Spinal cord (tissue), 10 donors: ENCODE data around the gene CFAP74. TPM values are rescaled to one million over a fixed set of nuclear protein-coding genes. Genes with fewer than 3 reads are reported as not detected.
A peak's percentile ranks its signal among the peaks of the same experiment; 100 is the strongest.

Experiments
- DNase-seq, 6 donors: peaks; one replicate each; pipeline versions ENCODE4 v3.0.0 to v3.0.0-alpha.2; 2013 to 2015; ENCODE audit warnings: low spot score in 6 of 6, low read depth in 4 of 6
- H3K27ac ChIP-seq: one replicate; pipeline ENCODE4 v1.5.1; 2013; ENCODE audit warnings: low read depth, low read length, control low read depth
- H3K27me3 ChIP-seq: one replicate; pipeline ENCODE4 v1.6.1; 2013; ENCODE audit warnings: low read length; ENCODE audit not compliant: control insufficient read depth, insufficient read depth
- H3K36me3 ChIP-seq: one replicate; pipeline ENCODE4 v1.6.1; 2013; ENCODE audit warnings: low read length; ENCODE audit not compliant: control insufficient read depth, insufficient read depth
- H3K4me1 ChIP-seq: one replicate; pipeline ENCODE4 v1.6.1; 2013; ENCODE audit warnings: low read length; ENCODE audit not compliant: control insufficient read depth, insufficient read depth
- H3K4me3 ChIP-seq: one replicate; pipeline ENCODE4 v1.5.1; 2013; ENCODE audit warnings: low read depth, low read length, control low read depth
- H3K9me3 ChIP-seq: one replicate; pipeline ENCODE4 v1.6.1; 2013; ENCODE audit warnings: low read length; ENCODE audit not compliant: control insufficient read depth, insufficient read depth
- WGBS: methylation state at CpG from one replicate; pipeline ENCODE4 v1.1.5; 2013; ENCODE audit warnings: missing lambda C conversion rate; ENCODE audit not compliant: insufficient coverage; 5-methylcytosine and 5-hydroxymethylcytosine counted together
- polyA plus RNA-seq, 2 donors: library from polyadenylated mRNA; unstranded; fragments of 120-200 nt; gene quantifications; one replicate each; pipeline ENCODE4 v1.2.1, GENCODE V29; 2013; ENCODE audit not compliant: insufficient read length in 2 of 2
- total RNA-seq, 2 donors: library from RNA; depleted of rRNA in 1 of 2; stranded (reverse); fragments of 120-200 nt in 1 of 2; fragments of >200 nt in 1 of 2; gene quantifications; one replicate each; pipeline versions ENCODE4 v1.2.3 to v1.2.4, GENCODE V29; 2013 to 2014
- donor health status: healthy.

The CFAP74 gene
- total and polyA plus RNA-seq, 4 donors = 0.59 to 5.6 (median 4.6) TPM

DNA sequence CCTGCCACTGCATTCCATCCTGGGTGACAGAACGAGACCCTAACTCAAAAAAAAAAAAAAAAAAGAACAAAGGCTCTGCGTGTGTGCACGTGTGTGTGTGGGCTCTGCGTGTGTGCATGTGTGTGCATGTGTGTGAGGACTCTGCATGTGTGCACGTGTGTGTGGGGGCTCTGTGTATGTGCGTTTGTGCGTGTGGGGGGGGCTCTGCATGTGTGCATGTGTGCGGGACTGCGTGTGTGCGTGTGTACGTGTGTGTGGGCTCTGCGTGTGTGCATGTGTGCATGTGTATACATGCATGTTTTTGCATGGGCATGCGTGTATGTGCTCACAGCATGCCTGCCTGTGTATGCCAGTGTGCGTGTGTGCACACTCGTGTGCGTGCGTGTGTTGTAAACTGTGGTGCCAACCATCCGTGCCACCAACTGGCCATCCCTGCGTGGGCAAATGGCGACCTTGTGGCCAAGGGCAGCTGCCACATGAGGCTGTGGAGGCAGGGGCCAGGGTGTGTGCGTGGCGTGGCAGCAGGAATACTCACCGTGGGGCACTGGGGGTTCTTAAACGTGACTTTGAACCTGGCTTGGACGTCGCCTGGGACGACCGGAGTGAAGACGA is 57.7 kb downstream of the CFAP74 start:
- no peak overlapping the region for H3K27ac ChIP-seq
- H3K4me3 ChIP-seq = no peak overlapping the region
- peaks cover 2% of the 10 kb centered on the region for H3K27me3 ChIP-seq
- peaks cover 3% of the 10 kb centered on the region for H3K36me3 ChIP-seq
- WGBS = 92% methylated on average over 27 of the region's 29 CpGs
- no peaks in the 10 kb centered on the region for H3K9me3 ChIP-seq
- H3K4me1 ChIP-seq = peaks cover 18% of the 10 kb centered on the region
- DNase-seq = no peak

DNA sequence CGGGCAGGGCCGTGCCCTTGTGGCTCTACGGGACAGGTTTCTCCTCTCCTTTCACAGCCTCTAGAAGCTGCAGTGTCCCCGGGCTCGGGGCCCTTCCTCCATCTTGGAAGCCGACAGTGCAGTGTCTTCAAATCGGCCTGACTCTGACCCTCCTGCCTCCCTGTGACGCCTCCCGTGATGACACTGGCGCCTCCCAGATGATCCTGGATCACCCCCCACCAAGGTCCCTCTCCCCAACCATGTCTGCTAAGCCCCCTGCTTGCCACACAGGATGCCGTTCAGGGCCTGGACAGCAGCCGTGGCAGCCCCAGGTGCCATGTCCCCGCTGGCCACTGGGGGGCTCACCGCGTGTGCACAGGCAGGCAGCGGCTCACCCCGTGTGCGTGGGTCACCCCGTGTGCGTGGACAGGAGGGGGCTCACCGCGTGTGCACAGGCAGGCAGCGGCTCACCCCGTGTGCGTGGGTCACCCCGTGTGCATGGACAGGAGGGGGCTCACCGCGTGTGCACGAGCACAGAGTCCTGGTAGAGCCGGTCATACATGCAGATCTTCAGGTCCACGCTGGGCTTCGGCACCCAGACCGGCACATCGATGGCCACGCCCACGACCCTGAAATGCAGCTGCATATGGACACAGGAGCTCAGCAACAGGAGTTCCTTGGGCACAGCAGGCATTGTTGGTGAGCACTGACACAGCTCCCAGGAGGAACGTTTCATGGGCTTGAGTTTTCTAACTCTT is 59.6 kb downstream of the CFAP74 start:
- Histone ChIP-seq H3K4me3 (no peak overlapping the region), H3K4me1 (peaks cover 18% of the 10 kb centered on the region), H3K27ac (no peak overlapping the region), H3K36me3 (peaks cover 5% of the 10 kb centered on the region), H3K27me3 (peaks cover 2% of the 10 kb centered on the region), H3K9me3 (no peaks in the 10 kb centered on the region)
- WGBS = 17% methylated on average over 37 of the region's 37 CpGs
- peak in 2 of 6 donors; percentile 53 to 68 for DNase-seq

DNA sequence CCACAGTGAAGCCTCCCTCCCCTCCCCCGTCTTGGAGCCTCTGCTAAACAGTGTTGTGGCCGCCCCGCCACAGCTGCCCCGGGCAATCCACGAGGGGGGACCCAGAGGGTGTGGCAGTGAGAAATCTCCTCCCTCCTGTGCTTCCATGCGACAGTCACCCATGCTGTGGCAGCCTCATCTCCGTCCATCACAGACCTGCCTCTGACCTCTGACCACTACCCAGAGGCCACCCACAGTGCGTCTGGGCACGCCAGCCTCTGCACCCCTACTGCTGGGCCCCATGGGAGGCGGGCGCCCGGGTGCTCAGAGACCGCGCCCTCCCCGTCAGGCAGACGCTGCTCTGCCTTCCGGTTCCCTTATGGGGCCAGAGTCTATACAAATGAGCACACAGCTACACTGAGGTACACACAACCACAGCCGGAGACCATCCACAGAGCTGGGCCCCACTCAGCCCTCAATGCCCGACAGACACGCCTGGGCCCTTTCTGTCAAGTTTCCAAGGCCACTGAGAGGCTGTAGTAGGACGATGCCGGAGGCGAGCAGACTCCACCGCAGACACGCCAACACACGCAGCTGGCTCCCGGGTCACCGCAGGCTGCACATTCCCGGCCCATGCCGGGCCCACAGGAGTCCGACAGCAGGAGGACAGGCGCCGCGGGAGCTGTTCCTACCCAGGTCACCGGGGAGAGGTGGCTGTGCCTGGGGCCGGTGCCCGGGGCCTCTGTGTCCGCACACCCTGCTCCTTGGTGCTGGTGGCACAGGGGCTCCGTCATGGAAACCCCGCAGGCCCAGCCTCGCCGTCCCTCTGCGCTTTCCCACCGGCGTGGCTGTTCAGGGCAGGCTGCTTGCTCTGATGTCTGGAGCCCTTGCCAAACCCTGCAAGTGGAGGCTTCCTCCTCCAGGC is 60.6 kb downstream of the CFAP74 start:
- no peak overlapping the region for H3K27ac ChIP-seq
- peaks cover 5% of the 10 kb centered on the region for H3K36me3 ChIP-seq
- H3K4me3 ChIP-seq = no peak overlapping the region
- peaks cover 18% of the 10 kb centered on the region for H3K4me1 ChIP-seq
- H3K9me3 ChIP-seq = no peaks in the 10 kb centered on the region
- H3K27me3 ChIP-seq = peaks cover 2% of the 10 kb centered on the region
- 82% methylated on average over 45 of the region's 45 CpGs for WGBS
- DNase-seq = no peak

DNA sequence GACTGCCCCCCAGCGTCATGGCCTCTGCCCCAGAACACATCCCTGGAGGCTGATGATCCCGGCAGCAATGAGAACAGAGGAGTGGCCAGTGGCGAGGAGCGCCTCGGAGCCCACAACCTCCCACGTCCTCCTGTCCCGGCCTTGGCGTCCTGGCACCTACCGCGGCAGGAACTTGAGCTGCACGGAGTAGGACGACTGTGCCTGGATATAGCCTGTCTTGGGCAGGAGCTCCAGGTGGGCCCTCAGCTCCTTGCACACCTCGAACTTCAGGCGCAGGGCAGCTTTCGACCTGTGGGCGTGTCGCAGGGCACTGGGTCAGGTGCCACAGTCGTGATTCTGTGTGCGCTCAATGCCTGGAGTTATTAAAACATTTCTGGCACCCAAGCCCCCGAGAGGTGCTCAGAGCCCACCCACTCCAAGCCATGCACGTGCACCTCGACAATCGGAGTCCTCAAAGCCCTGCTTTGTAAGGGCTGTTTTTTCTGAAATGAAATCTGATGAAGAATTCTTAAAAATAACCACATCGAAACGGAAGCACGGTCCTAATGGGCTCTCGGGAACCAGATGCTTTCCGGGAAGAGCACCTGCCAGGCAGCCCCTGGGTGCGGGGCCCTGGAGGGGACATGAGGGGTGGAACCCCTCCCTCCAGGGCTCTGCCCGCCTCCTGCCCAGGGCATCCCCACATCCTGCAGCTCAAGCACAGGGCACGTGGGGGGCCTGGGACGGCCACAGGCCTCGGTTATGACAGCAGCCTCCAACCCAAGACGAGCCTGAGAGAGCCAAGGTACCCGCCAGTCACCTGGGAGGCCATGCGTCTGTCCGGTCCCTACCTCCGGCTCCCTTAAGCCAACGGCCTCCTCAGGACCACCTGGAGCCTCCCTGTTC is 61.5 kb downstream of the CFAP74 start:
- 87% methylated on average over 31 of the region's 39 CpGs for WGBS
- no peak overlapping the region for H3K4me3 ChIP-seq
- DNase-seq = no peak
- H3K9me3 ChIP-seq = no peaks in the 10 kb centered on the region
- H3K27me3 ChIP-seq = peaks cover 2% of the 10 kb centered on the region
- H3K36me3 ChIP-seq = peaks cover 5% of the 10 kb centered on the region
- H3K4me1 ChIP-seq = peaks cover 18% of the 10 kb centered on the region
- H3K27ac ChIP-seq = no peak overlapping the region

DNA sequence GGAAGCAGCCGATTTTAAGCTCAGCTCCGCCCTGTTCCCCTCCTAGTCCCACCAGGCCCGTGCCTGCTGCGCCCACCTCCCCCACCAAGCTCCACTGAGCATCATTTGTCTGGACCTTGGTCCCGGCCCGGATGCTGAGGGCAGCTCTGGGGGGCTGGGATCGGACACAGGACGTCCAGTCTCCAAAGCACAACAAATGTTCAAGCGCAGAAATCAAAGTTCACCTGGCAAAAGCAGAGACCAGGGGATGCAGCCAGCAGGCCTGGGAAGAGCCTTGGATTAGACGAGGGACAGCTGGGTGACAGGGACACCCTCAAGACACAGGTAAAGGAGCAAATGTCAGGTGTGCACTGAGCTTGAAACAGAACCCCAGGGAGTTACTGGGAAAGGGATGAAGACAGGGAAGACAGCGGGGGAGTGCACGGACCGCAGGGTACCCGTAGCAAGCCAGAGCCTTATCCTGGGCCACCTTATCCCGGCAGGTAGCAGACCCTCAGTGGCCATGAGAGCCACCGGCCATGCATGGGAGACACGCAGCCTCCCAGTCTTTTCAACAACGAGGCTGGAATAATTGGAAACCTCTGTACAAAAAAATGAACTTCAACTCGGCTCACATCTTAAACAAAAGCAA is 62.3 kb downstream of the CFAP74 start:
- Histone ChIP-seq H3K4me3 (no peak overlapping the region), H3K27ac (no peak overlapping the region), H3K27me3 (peaks cover 2% of the 10 kb centered on the region), H3K4me1 (peaks cover 11% of the 10 kb centered on the region), H3K36me3 (peaks cover 5% of the 10 kb centered on the region), H3K9me3 (no peaks in the 10 kb centered on the region)
- no peak for DNase-seq
- 78% methylated on average over 19 of the region's 19 CpGs for WGBS

DNA sequence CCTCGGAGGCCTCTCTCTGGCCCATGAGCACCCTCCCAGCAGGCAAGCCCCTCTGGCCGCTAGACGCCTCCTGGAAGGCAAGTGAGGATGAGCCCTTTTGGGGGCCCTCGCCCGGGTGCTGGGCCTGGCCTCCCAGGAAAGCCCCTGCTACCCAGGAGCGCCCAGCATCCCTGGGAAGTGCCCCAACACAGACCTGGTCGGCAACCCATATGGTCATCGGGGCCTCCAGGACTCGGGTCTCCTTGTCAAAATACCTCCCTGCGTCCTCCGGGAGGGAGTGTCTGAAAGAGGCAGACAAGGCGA is 63.5 kb downstream of the CFAP74 start:
- peaks cover 5% of the 10 kb centered on the region for H3K36me3 ChIP-seq
- DNase-seq = no peak
- no peaks in the 10 kb centered on the region for H3K9me3 ChIP-seq
- H3K4me3 ChIP-seq = no peak overlapping the region
- WGBS = 86% methylated on average over 12 of the region's 12 CpGs
- H3K27ac ChIP-seq = no peak overlapping the region
- peaks cover 6% of the 10 kb centered on the region for H3K4me1 ChIP-seq
- H3K27me3 ChIP-seq = peaks cover 2% of the 10 kb centered on the region

DNA sequence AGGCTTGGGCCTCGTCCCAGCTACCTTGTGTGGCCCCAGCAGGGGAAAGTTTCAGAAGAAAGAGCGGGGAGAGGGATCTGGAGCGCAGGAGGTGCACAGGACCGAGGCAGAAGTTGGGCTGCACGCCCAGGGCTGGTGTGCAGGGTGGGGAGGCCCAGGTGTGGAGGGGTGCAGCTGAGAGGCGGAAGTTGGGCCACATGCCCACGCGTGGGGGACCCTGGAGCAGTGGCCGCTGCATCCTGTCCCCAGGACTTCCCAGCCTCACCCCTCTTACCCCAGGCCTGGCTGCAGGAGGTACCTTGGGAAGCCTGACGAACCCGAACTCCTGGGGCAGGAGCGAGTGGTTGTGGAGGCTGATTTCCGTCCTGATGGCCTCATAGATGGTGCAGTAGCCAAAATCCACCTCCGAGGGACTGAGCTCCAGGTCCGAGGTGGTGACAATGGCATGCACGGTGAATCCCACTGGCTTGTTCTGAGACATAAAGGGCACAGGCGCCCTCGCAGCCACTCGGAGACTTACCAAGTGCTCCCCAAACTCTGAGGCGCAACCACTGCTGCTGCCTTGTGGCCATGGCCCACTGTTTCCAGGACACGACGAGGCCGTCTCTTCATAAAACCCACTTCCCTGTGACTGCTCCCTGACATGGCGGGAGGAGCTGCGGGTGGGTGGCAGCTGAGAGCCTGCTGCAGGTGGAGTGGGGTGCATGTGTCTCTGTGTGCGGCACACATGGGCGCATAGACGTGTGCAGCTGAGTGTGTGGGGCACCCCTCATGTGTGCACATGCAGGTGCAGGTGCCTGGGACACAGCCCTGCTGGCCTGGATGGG is 64.1 kb downstream of the CFAP74 start:
- H3K27ac ChIP-seq = no peak overlapping the region
- peaks cover 2% of the 10 kb centered on the region for H3K27me3 ChIP-seq
- H3K36me3 ChIP-seq = peaks cover 5% of the 10 kb centered on the region
- no peak for DNase-seq
- WGBS = 89% methylated on average over 24 of the region's 28 CpGs
- H3K4me3 ChIP-seq = no peak overlapping the region
- H3K9me3 ChIP-seq = no peaks in the 10 kb centered on the region
- H3K4me1 ChIP-seq = peaks cover 6% of the 10 kb centered on the region

DNA sequence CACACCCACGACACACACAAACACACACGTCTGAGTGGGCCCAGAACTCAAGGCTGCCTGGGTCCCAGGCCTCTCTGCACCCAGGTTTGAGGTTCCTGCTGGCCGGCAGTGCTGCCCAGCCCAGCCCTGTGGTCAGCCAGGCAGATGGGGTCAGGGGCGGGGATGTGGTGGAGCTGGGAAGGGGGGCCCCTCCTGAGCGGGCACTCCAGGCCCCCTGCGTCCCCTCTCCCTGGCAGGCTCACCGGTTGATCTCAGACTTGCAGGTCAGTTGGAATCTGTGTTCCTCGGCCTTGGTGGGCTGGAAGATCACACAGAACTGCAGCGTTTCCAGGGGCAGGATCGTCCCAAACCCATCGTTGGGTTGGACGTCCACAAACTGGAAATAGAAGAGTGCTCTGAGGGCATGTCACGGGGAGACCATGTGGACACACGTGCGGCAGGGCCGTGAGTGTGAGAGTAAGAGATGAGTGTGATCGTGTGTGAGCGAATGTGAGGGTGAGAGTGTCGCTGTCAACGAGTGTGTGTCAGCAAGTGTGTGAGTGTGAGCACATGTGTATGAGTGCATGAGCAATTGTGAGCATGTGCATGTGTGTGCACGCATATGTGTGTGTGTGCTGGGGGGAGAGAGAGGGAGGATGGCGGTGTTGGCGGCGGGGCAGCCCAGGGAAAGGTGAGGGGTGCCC is 64.8 kb downstream of the CFAP74 start:
- H3K9me3 ChIP-seq = no peaks in the 10 kb centered on the region
- H3K27me3 ChIP-seq = peaks cover 2% of the 10 kb centered on the region
- WGBS = 84% methylated on average over 24 of the region's 24 CpGs
- H3K4me3 ChIP-seq = no peak overlapping the region
- peaks cover under 1% of the 10 kb centered on the region for H3K4me1 ChIP-seq
- peaks cover 5% of the 10 kb centered on the region for H3K36me3 ChIP-seq
- H3K27ac ChIP-seq = no peak overlapping the region
- no peak for DNase-seq
